Heart left ventricle (tissue), 16 donors: ENCODE data around the gene PDCD11. TPM values are rescaled to one million over a fixed set of nuclear protein-coding genes. Genes with fewer than 3 reads are reported as not detected.

ENCODE experiments used
- ATAC-seq, 4 donors: fragments of 200-7000 bp; cut with Tn5 transposase; one replicate each; pipeline ENCODE4 v1.9.1; 2020 to 2022; ENCODE audit warnings: moderate library complexity in 4 of 4, mild to moderate bottlenecking in 3 of 4, moderate number of reproducible peaks in 1 of 4
- DNase-seq, 5 donors: peaks; one replicate each; pipeline ENCODE4 v3.0.0-alpha.2; 2020
- H3K27ac ChIP-seq, 12 donors: fragments of 200-600 bp; sonication (generic) in 4 of 12; one replicate each; pipeline versions ENCODE4 v1.5.0 to v1.8.0; 2016 to 2022; ENCODE audit warnings: mild to moderate bottlenecking in 2 of 12
- H3K27me3 ChIP-seq, 9 donors: fragments of 200-600 bp; sonication (generic) in 2 of 9; one replicate each; pipeline versions ENCODE4 v1.5.1 to v1.8.0; 2016 to 2022; ENCODE audit warnings: mild to moderate bottlenecking in 3 of 9
- H3K36me3 ChIP-seq, 9 donors: fragments of 200-600 bp; sonication (generic) in 2 of 9; one replicate each; pipeline versions ENCODE4 v1.5.0 to v1.8.0; 2018 to 2022; ENCODE audit warnings: mild to moderate bottlenecking in 2 of 9
- H3K4me1 ChIP-seq, 12 donors: fragments of 200-600 bp; sonication (generic) in 4 of 12; one replicate each; pipeline versions ENCODE4 v1.5.0 to v1.8.0; 2016 to 2022; ENCODE audit warnings: mild to moderate bottlenecking in 3 of 12
- H3K4me3 ChIP-seq, 12 donors: fragments of 200-600 bp; sonication (generic) in 4 of 12; one replicate each; pipeline versions ENCODE4 v1.5.0 to v1.8.0; 2017 to 2022; ENCODE audit warnings: mild to moderate bottlenecking in 9 of 12, moderate library complexity in 4 of 12
- H3K9me3 ChIP-seq, 12 donors: fragments of 200-600 bp; sonication (generic) in 4 of 12; one replicate each; pipeline versions ENCODE4 v1.5.0 to v1.8.0; 2016 to 2022; ENCODE audit warnings: mild to moderate bottlenecking in 1 of 12
- CTCF ChIP-seq, 12 donors: fragments of 200-600 bp; sonication (generic) in 4 of 12; IDR thresholded peaks; one replicate each; pipeline versions ENCODE4 v1.5.0 to v1.8.0; 2018 to 2022; ENCODE audit warnings: antibody characterized with exemption in 12 of 12, mild to moderate bottlenecking in 5 of 12
- POLR2A ChIP-seq, 2 donors: fragments of 450-650 bp; IDR thresholded peaks; one replicate each; pipeline ENCODE4 v1.6.1; 2017; ENCODE audit warnings: antibody characterized with exemption in 2 of 2, mild to moderate bottlenecking in 2 of 2, moderate library complexity in 2 of 2
- WGBS, 4 donors: extraction: QIAGEN DNeasy Blood & Tissue Kit in 2 of 4; methylation state at CpG; one replicate each; pipeline versions ENCODE4 v1.1.5 to v1.1.7; 2013 to 2018; 5-methylcytosine and 5-hydroxymethylcytosine counted together
- intact Hi-C, 10 donors: fragments of 100-400 bp; cut with DNase I; formaldehyde crosslinking; loops; one replicate each; pipeline versions ENCODE4 v1.11.1 to v1.14.2; 2022
- polyA plus RNA-seq, 2 donors: library from polyadenylated mRNA; stranded (reverse); fragments of 200-250 nt; gene quantifications; one replicate each; pipeline ENCODE4 v1.2.3, GENCODE V29; 2013
- total RNA-seq, 9 donors: library from RNA; depleted of rRNA in 2 of 9; stranded (reverse); fragments of >200 nt in 2 of 9; fragmentation: NEBNext Ultra II Directional in 3 of 9; extraction: Animal tissue kit (Norgen Biotek cat#: 25700) in 3 of 9; gene quantifications; one replicate each; pipeline versions ENCODE4 v1.1.0 to v1.2.4, GENCODE V29; 2016 to 2023
- donor health status: ischemic (EF 13 %, LVEDD 7.1; RV severe dilation, severe dysfunction).
- donor health status: healthy with polysubstance abuse.
- donor health status: DM: no; HTN: yes; CAD: no.
- donor health status: DM: no; HTN: no; CAD: no.
- donor health status: ischemic (EF 25% LVEDD 6.9; RV normal size, moderate dysfunction).
- donor health status: ischemic (EF 25% LVEDD 5.7; RV mildly dilated, moderate dysfunction).
- donor health status: healthy.
- donor health status: DM: yes; HTN: yes; CAD: no.
- donor health status: ischemic (EF 35%, LVEDD 5.7; RV mildly dilated, moderate dysfunction).
- donor health status: nonischemic (EF 11% LVEDD 7.7; RV severe dilation, severe dysfunction).
- donor health status: DM: yes; HTN: yes; CAD: no.
- donor health status: PGD.
- donor health status: ischemic (EF 29% LVEDD 5.4; RV normal size, mild dysfunction).
- donor health status: nonischemic (EF 23%, LVEDD 6.1; RV moderate dilation, normal function).

Gene PDCD11
- total and polyA plus RNA-seq, 11 donors, result 8.0 to 17.2 (median 12.1) TPM

DNA sequence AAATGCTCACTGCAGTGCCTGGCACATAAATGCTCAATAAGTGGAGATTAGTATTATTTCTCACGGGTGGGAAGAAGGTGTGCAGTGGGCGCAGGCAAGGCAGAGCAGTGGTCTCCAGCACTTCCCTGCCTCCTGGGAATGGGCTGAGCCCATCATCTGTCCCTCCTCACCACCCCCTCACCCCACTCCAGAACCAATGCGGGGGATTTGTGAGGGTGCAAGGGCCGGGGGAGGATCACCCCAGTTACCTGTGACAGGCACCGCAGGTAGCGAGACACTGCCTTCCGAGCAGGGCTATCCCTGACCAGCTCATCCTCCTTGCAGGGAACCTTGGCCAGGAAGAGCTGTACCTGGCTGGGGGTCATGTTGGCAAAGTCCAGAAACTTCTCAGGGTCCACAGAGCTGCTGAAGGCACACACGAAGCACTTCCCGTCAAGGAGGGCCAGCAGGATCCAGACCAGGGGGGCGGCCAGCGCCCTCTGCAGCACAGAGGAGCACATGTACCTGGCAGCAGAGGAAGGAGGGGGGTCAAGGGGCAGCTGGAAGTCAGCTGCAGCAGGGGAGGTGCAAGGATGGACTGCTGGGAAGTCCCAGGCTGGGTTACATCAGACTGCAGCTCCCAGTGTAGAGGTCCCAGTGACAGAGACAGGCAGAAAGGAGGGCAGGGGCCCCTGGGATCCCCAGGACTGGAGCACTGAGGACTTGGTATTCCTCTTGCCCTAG lies 79.8 kb downstream of the PDCD11 start:
- Histone ChIP-seq H3K4me3 (no peak overlapping the region), H3K9me3 (no peaks in the 10 kb centered on the region), H3K27me3 (no peaks in the 10 kb centered on the region), H3K4me1 (peaks cover 0 to 19% (median 0%) of the 10 kb centered on the region in 12 donors), H3K27ac (no peak overlapping the region), H3K36me3 (no peaks in the 10 kb centered on the region)
- WGBS, 4 donors, result 70 to 88% (median 80%) methylated on average over 8 to 11 of the region's 11 CpGs
- ATAC-seq, result no peak
- intact Hi-C loops, result loop anchor here in 1 of 10 donors (5.0 kb wide), 1 partner anchor 39 kb away; no protein-coding TSS in a partner anchor
- DNase-seq, result no peak
- TF ChIP-seq CTCF (IDR thresholded peaks at IDR 0.05) (no peak), POLR2A (IDR thresholded peaks at IDR 0.05) (no peak)

DNA sequence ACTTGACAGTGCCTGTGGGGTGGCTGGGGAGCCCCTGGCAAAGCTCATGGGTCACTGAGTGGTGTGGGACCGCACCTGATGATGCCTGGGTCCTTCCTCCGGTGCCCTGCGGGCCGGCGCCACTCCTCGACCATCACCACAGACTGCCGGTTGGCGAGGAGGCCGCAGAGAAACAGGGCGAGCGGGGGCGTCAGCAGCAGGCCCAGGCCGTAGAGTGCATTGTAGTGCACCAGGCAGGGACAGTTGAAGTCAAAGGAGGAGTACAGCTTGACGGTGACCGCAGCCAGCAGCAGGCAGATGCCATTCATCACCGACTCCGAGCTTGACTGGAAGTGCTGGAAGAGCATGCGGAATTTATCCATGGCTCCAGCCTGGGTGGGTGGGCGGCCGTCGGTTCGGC lies 82.2 kb downstream of the PDCD11 start:
- no peak overlapping the region for H3K4me3 ChIP-seq
- H3K9me3 ChIP-seq, result no peaks in the 10 kb centered on the region
- H3K4me1 ChIP-seq, result peaks cover 0 to 8% (median 0%) of the 10 kb centered on the region in 12 donors
- TF ChIP-seq CTCF (IDR thresholded peaks at IDR 0.05), result no peak
- no peak for TF ChIP-seq POLR2A (IDR thresholded peaks at IDR 0.05)
- ATAC-seq, result no peak
- no peak overlapping the region for H3K27ac ChIP-seq
- intact Hi-C loops, result loop anchor here in 1 of 10 donors (5.0 kb wide), 1 partner anchor 41 kb away; no protein-coding TSS in a partner anchor
- no peaks in the 10 kb centered on the region for H3K36me3 ChIP-seq
- WGBS, 4 donors, result 88 to 95% (median 90%) methylated on average over 13 to 22 of the region's 22 CpGs
- DNase-seq, result no peak
- H3K27me3 ChIP-seq, result no peaks in the 10 kb centered on the region

DNA sequence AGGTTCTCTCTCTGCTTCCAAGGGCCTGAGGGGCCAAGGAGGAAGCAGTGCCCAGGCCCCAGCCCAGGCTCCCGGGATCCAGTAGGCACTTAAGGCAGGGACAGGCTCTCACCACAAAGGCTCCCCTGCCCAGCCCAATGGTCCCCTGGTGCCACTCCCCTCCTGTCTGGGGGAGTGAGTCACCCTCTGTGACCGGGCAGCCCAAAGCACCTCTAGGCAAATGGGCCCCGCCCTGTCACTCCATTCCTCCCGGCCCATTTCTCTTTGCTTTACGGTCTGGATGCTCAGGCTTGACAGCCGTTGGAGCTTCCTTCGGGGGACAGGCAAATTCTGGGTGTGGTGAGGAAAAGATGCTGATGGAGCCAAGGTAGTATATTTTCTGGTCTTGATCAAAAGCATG lies 82.7 kb downstream of the PDCD11 start, which contains the start of gene CALHM3:
Gene CALHM3, minus strand, starts transcription at position 106 of the 400 bp plus-strand sequence. CDS start 208 bp downstream, outside the sequence.
- H3K27ac ChIP-seq, result no peak within 1 kb of the TSS
- no peaks in the 10 kb centered on the region for H3K9me3 ChIP-seq
- DNase-seq (no peak), ATAC-seq (peak in 1 of 4 donors; percentile 12)
- H3K36me3 ChIP-seq, result no peaks in the 10 kb centered on the region
- WGBS, 4 donors, result 80 to 88% (median 83%) methylated on average over 6 to 7 of the region's 7 CpGs
- peaks cover 0 to 8% (median 0%) of the 10 kb centered on the region in 12 donors for H3K4me1 ChIP-seq
- intact Hi-C loops, result loop anchor here in 1 of 10 donors (5.0 kb wide), 1 partner anchor 42 kb away; no protein-coding TSS in a partner anchor
- TF ChIP-seq POLR2A (IDR thresholded peaks at IDR 0.05) (no peak), CTCF (IDR thresholded peaks at IDR 0.05) (no peak)
- no peaks in the 10 kb centered on the region for H3K27me3 ChIP-seq
- no peak within 1 kb of the TSS for H3K4me3 ChIP-seq

DNA sequence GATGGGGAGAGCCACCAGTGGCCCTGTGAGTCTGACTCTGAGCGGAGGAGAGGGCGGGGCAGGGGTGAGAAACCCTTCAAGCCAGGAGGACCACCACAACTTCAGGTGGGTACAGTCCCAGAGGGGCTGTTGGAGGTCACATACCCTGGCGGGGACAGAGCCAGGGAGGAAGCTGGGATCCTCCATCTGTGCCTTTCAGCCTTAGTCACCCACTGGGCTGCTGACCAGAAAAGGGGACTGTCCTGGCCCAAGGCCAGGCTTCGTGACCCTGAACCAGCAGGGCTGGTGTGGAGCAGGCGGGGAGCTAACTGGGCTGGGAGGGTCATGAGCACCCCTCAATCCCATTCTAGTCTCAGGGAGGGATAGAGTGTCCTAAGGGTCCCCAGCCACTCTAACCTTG lies 84.1 kb downstream of the PDCD11 start:
- 63 to 76% (median 69%) methylated on average over 5 of the region's 5 CpGs for WGBS, 4 donors
- Histone ChIP-seq H3K4me3 (no peak overlapping the region), H3K9me3 (no peaks in the 10 kb centered on the region), H3K4me1 (peaks cover 0 to 8% (median 0%) of the 10 kb centered on the region in 12 donors), H3K36me3 (no peaks in the 10 kb centered on the region), H3K27me3 (no peaks in the 10 kb centered on the region), H3K27ac (no peak overlapping the region)
- DNase-seq (no peak), ATAC-seq (peak in 1 of 4 donors; percentile 51)
- intact Hi-C loops, result no loop called here
- TF ChIP-seq CTCF (IDR thresholded peaks at IDR 0.05) (no peak), POLR2A (IDR thresholded peaks at IDR 0.05) (no peak)
